ENCODE results near the gene CUL4B.
"Not testable (repeated sequence)": the region's sequence is repeated elsewhere in the genome, so short reads cannot be mapped to it uniquely, and the experiment has no call there.

Gene CUL4B

GRCh38 chrX:120477453-120477852 is 83.3 kb downstream of the CUL4B start:
- H3K4me3 ChIP-seq (ENCODE audit: low read length): no peak overlapping the region
- no peaks in the 10 kb centered on the region for H3K36me3 ChIP-seq (ENCODE audit: control insufficient read depth, insufficient read depth, low read length)
- no CpG with 5 or more reads among the region's 3 CpGs for WGBS (ENCODE audit: insufficient coverage, insufficient read length)
- H3K4me1 ChIP-seq (ENCODE audit: control insufficient read depth, insufficient read depth, low read length): no peaks in the 10 kb centered on the region
- no peaks in the 10 kb centered on the region for H3K27me3 ChIP-seq (ENCODE audit: control insufficient read depth, insufficient read depth, low read length)
- no peaks in the 10 kb centered on the region for H3K9me3 ChIP-seq (ENCODE audit: control insufficient read depth, insufficient read depth, low read length)
- DNase-seq (ENCODE audit: low read depth, low spot score): no peak
- no peak overlapping the region for H3K27ac ChIP-seq (ENCODE audit: low read length)

- no peak for DNase-seq (ENCODE audit: low read depth, low spot score)
- H3K4me1 ChIP-seq (ENCODE audit: control insufficient read depth, insufficient read depth, low read length): no peaks in the 10 kb centered on the region
- no CpG with 5 or more reads among the region's 2 CpGs for WGBS (ENCODE audit: insufficient coverage, insufficient read length)
- H3K27ac ChIP-seq (ENCODE audit: low read length): no peak overlapping the region
- H3K27me3 ChIP-seq (ENCODE audit: control insufficient read depth, insufficient read depth, low read length): no peaks in the 10 kb centered on the region
- H3K9me3 ChIP-seq (ENCODE audit: control insufficient read depth, insufficient read depth, low read length): no peaks in the 10 kb centered on the region
- no peaks in the 10 kb centered on the region for H3K36me3 ChIP-seq (ENCODE audit: control insufficient read depth, insufficient read depth, low read length)
- H3K4me3 ChIP-seq (ENCODE audit: low read length): no peak overlapping the region
These were observed 84.0 kb downstream of the CUL4B start for GRCh38 chrX:120476714-120477113.

- not testable (repeated sequence) for H3K36me3 ChIP-seq (ENCODE audit: control insufficient read depth, insufficient read depth, low read length); H3K4me3 ChIP-seq (ENCODE audit: low read length); H3K4me1 ChIP-seq (ENCODE audit: control insufficient read depth, insufficient read depth, low read length); H3K9me3 ChIP-seq (ENCODE audit: control insufficient read depth, insufficient read depth, low read length); DNase-seq (ENCODE audit: low read depth, low spot score); H3K27me3 ChIP-seq (ENCODE audit: control insufficient read depth, insufficient read depth, low read length); H3K27ac ChIP-seq (ENCODE audit: low read length)
- WGBS (ENCODE audit: insufficient coverage, insufficient read length): no CpG with 5 or more reads among the region's 1 CpG
These were observed 85.3 kb downstream of the CUL4B start for GRCh38 chrX:120475447-120475846.

All from iPS DF 6.9 (cell line).